GM12878 (cell line): ENCODE measurements around the gene TBC1D30. TPM values are rescaled to one million over a fixed set of nuclear protein-coding genes. Genes with fewer than 3 reads are reported as not detected.

Experiments
- ATAC-seq: fragments of 200-7000 bp; cut with Tn5 transposase; 3 replicates; pipeline ENCODE4 v1.9.1; 2020; ENCODE audit warnings: mild to moderate bottlenecking, moderate library complexity
- BruUV-seq: library from RNA; stranded (reverse); fragments of 400-500 nt; replicated peaks from 2 replicates; lab custom pipeline; 2021; lab: Mats Ljungman, UMichigan
- CTCF ChIA-PET: fragments of 300-600 bp; sonication (Branson Sonifier 250); formaldehyde crosslinking; extraction: SDS; loops from one replicate; lab custom pipeline; 2021; ENCODE audit warnings: inconsistent platforms; lab: Yijun Ruan, JAX
- POLR2A ChIA-PET: fragments of 350-600 bp; formaldehyde crosslinking; extraction: SDS; loops from one replicate; lab custom pipeline; 2021; ENCODE audit warnings: inconsistent platforms; lab: Charles Lee
- RAD21 ChIA-PET: fragments of 300-600 bp; sonication (Branson Sonifier 250); formaldehyde crosslinking; loops from one replicate; lab custom pipeline; 2023; ENCODE audit warnings: antibody characterized with exemption; ENCODE audit not compliant: unreplicated experiment; lab: Charles Lee
- SMC1A ChIA-PET: fragments of 300-600 bp; sonication (Branson Sonifier 250); formaldehyde crosslinking; loops from one replicate; lab custom pipeline; 2023; ENCODE audit not compliant: unreplicated experiment, uncharacterized antibody; lab: Charles Lee
- DNase-seq: peaks from one replicate; pipeline ENCODE4 v3.0.0-alpha.2; 2011; ENCODE audit warnings: low read depth, low spot score
- FAIRE-seq: peaks from 3 replicates; lab custom pipeline; 2011; peaks lifted over from hg19 to GRCh38; lab: Jason Lieb, UNC
- H2AFZ ChIP-seq: 2 replicates; pipeline ENCODE4 v1.6.0; 2011; ENCODE audit warnings: low read depth, low read length, control low read depth; ENCODE audit not compliant: control insufficient read depth
- H3K27ac ChIP-seq: 2 replicates; pipeline ENCODE4 v1.5.1; 2011; ENCODE audit warnings: control low read depth; ENCODE audit not compliant: control insufficient read depth, insufficient read depth
- H3K27me3 ChIP-seq, 2 experiments: replicated peaks in 1 of 2; 2 replicates each; pipeline versions ENCODE4 v1.6.0 to v1.6.1; 2011; ENCODE audit warnings: low read length in 1 of 2; ENCODE audit not compliant: control insufficient read depth in 2 of 2, insufficient read depth in 2 of 2
- H3K36me3 ChIP-seq, 2 experiments: 2 replicates each; pipeline ENCODE4 v1.5.1; 2011; ENCODE audit warnings: low read length in 1 of 2; ENCODE audit not compliant: control insufficient read depth in 2 of 2, insufficient read depth in 2 of 2
- H3K4me1 ChIP-seq: 2 replicates; pipeline ENCODE4 v1.6.1; 2011; ENCODE audit warnings: mild to moderate bottlenecking, low read length, moderate library complexity, mixed read lengths; ENCODE audit not compliant: control insufficient read depth, insufficient read depth
- H3K4me2 ChIP-seq: 2 replicates; pipeline ENCODE4 v1.6.0; 2011; ENCODE audit warnings: control low read depth; ENCODE audit not compliant: control insufficient read depth, insufficient read depth
- H3K4me3 ChIP-seq: fragments of 200-600 bp; sonication (generic); 2 replicates; pipeline ENCODE4 v1.5.1; 2016
- H3K79me2 ChIP-seq: 2 replicates; pipeline ENCODE4 v1.6.0; 2011; ENCODE audit warnings: low read length; ENCODE audit not compliant: control insufficient read depth, insufficient read depth
- H3K9ac ChIP-seq: 2 replicates; pipeline ENCODE4 v1.8.0; 2011; ENCODE audit warnings: low read length, control low read depth, mixed read lengths; ENCODE audit not compliant: control insufficient read depth, insufficient read depth
- H3K9me3 ChIP-seq: replicated peaks from 3 replicates; pipeline ENCODE4 v1.5.1; 2011; ENCODE audit warnings: mild to moderate bottlenecking, low read length; ENCODE audit not compliant: control insufficient read depth, insufficient read depth
- H4K20me1 ChIP-seq: 2 replicates; pipeline ENCODE4 v1.6.0; 2011; ENCODE audit not compliant: control insufficient read depth, insufficient read depth
- ATF3 ChIP-seq: IDR thresholded peaks from 2 replicates; pipeline ENCODE4 v1.6.1; 2011; ENCODE audit warnings: low read depth, mild to moderate bottlenecking, low read length, moderate library complexity, borderline replicate concordance; ENCODE audit errors: extremely low read depth
- BRCA1 ChIP-seq: IDR thresholded peaks from 2 replicates; pipeline ENCODE4 v1.6.1; 2011; ENCODE audit warnings: low read depth, low read length, improper control_type of control experiment
- CBX3 ChIP-seq: fragments of 200-600 bp; sonication (generic); IDR thresholded peaks from 2 replicates; pipeline ENCODE4 v1.6.1; 2016; ENCODE audit warnings: low read depth, borderline replicate concordance
- CEBPB ChIP-seq, 2 experiments: fragments of 150-350 bp in 1 of 2; IDR thresholded peaks; 2 replicates each; pipeline ENCODE4 v1.6.1; 2012 to 2014; ENCODE audit warnings: low read depth in 2 of 2, low read length in 2 of 2, borderline replicate concordance in 1 of 2, inconsistent platforms in 1 of 2
- RAD51 ChIP-seq: fragments of 450-650 bp; IDR thresholded peaks from 2 replicates; pipeline ENCODE4 v1.6.1; 2016; ENCODE audit warnings: moderate library complexity, mild to moderate bottlenecking, inconsistent platforms
- SIX5 ChIP-seq: IDR thresholded peaks from 2 replicates; pipeline ENCODE4 v1.6.1; 2011; ENCODE audit warnings: mild to moderate bottlenecking, low read depth, low read length, moderate library complexity; ENCODE audit not compliant: severe bottlenecking
- ZNF207 ChIP-seq: fragments of 450-650 bp; IDR thresholded peaks from 2 replicates; pipeline ENCODE4 v1.6.1; 2014; ENCODE audit warnings: antibody characterized with exemption, mild to moderate bottlenecking, borderline replicate concordance
- WGBS: methylation state at CpG from one replicate; pipeline ENCODE4 v1.1.6; 2016; ENCODE audit warnings: low lambda C conversion rate; ENCODE audit not compliant: insufficient replicate concordance, insufficient coverage; ENCODE audit errors: missing lambda C conversion rate; 5-methylcytosine and 5-hydroxymethylcytosine counted together
- in situ Hi-C: fragments of 300-500 bp; cut with MboI; formaldehyde crosslinking; loops from 9 replicates; pipeline ENCODE4 v1.14.3; 2018; ENCODE audit warnings: mixed read lengths
- intact Hi-C: fragments of 100-400 bp; cut with micrococcal nuclease; formaldehyde crosslinking; loops from one replicate; pipeline ENCODE4 v1.14.2; 2022; ENCODE audit not compliant: unreplicated experiment
- polyA plus RNA-seq, 11 experiments: library from polyadenylated mRNA; depleted of rRNA in 4 of 11; unstranded in 6 of 11; stranded (reverse) in 5 of 11; fragments of >200 nt; fragmentation: Nextera tagmentation in 4 of 11; fragmentation: Illumina TruSeq in 1 of 11; extraction: Ambion mirVana in 4 of 11; extraction: Trizol in 1 of 11; gene quantifications; 1 replicate in 1 of 11; 2 replicates in 10 of 11; pipeline versions ENCODE4 v1.2.1 to v1.2.3, GENCODE V29; 2011 to 2016; ENCODE audit warnings: inconsistent platforms in 2 of 11, missing spikeins in 2 of 11, low read depth in 1 of 11
- total RNA-seq, 4 experiments: library from RNA; depleted of rRNA in 3 of 4; stranded (reverse); fragments of >200 nt in 3 of 4; fragmentation: Illumina TruSeq in 1 of 4; extraction: Trizol in 1 of 4; gene quantifications; 2 replicates each; pipeline versions ENCODE4 v1.2.1 to v1.2.3, GENCODE V29; 2013 to 2021

Gene TBC1D30
- total and polyA plus RNA-seq, 10 of the 15 experiments (the other 5 are each of a cell fraction or from before 2014, with no cell fraction given), result 1.2 to 23.3 (median 11.1) TPM

DNA sequence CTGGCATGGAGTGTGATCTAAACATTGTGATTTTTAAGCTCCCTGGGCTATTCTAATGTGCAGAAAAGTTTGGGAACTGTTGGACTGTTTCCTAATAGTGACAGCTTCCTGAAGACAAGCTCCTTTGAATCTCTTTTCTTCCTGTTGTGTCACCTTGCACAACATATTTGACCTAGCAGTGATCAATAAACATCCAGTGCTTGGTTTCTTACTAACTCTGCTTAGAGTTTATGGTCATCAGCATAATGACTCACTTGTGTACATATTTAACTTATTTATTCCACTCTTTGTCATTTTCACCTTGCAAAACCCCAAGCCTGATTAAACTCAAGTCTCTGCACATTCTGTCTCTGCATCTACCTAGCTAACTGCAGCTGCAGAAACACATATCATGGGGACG lies 27.3 kb upstream of the TBC1D30 start:
- no peaks in the 10 kb centered on the region for H3K27me3 ChIP-seq
- intact Hi-C loops, result no loop called here
- BruUV-seq, result no TSS peak
- H3K4me1 ChIP-seq, result peaks cover 19% of the 10 kb centered on the region
- H3K27ac ChIP-seq, result no peak overlapping the region
- in situ Hi-C loops, result loop anchor here (5.0 to 10.0 kb wide), 2 partner anchors 325 to 438 kb away; partner anchors contain the start of gene WIF1
- H3K36me3 ChIP-seq, result no peaks in the 10 kb centered on the region
- ChIA-PET SMC1A (interaction anchor here (0.7 to 8.8 kb wide), 15 partner anchors 11 to 436 kb away, joined by 3 to 130 read pairs (median 6); partner anchors contain the start of gene WIF1), POLR2A (interaction anchor here (0.6 to 1.4 kb wide), 6 partner anchors 9 to 387 kb away, joined by 3 to 9 read pairs (median 6); no protein-coding TSS in a partner anchor), RAD21 (interaction anchor here (0.6 to 4.0 kb wide), 19 partner anchors 14 to 909 kb away, joined by 3 to 39 read pairs (median 7); partner anchors contain the start of gene LEMD3), CTCF (interaction anchor here (0.6 to 5.2 kb wide), 35 partner anchors 8 to 510 kb away, joined by 3 to 72 read pairs (median 7); partner anchors contain the start of genes GNS and WIF1)
- ATAC-seq (no peak; the same call in 2 of the 3 replicates), DNase-seq (no peak), FAIRE-seq (no peak)
- no peaks in the 10 kb centered on the region for H3K79me2 ChIP-seq
- H3K9ac ChIP-seq, result no peak overlapping the region
- WGBS, result 73% methylated on average over 1 of the region's 1 CpG
- no peaks in the 10 kb centered on the region for H3K9me3 ChIP-seq
- no peak overlapping the region for H3K4me3 ChIP-seq
- no peak for TF ChIP-seq SIX5
- TF ChIP-seq BRCA1, result no peak
- TF ChIP-seq CBX3, result no peak
- no peak for TF ChIP-seq RAD51
- TF ChIP-seq ATF3, result no peak
- no peak for TF ChIP-seq ZNF207
- no peak for TF ChIP-seq CEBPB (IDR thresholded peaks at IDR 0.05; ENCODE audit: borderline replicate concordance in 1 of 2, low read depth in 2 of 2, low read length in 2 of 2)
- no peaks in the 10 kb centered on the region for H4K20me1 ChIP-seq
- no peak overlapping the region for H2AFZ ChIP-seq
- no peak overlapping the region for H3K4me2 ChIP-seq
